A549 treated with CORT108297 at 1 μM for 4 hours (cell line): Measurements from ENCODE around the gene RAB31. TPM values are rescaled to one million over a fixed set of nuclear protein-coding genes. Genes with fewer than 3 reads are reported as not detected.

Source experiments
- total RNA-seq: library from RNA; stranded (reverse); fragments of 200-300 nt; extraction: Qiagen RNA extraction; gene quantifications from 5 replicates; pipeline ENCODE4 v1.2.3, GENCODE V29; 2022

RAB31 gene
- total RNA-seq, result 23.0 to 30.6 TPM (median 27.1 TPM) in 5 replicates

GRCh38 chr18:9708057-9708433 lies at the start of gene RAB31:
Gene RAB31 (plus strand): TSS chr18:9708301. CDS start chr18:9708406, 105 bp downstream.

GRCh38 chr18:9885170-9886004 lies 177.3 kb downstream of the RAB31 start, which contains the start of gene TXNDC2:
Gene TXNDC2 (plus strand): TSS chr18:9885973. CDS start chr18:9886681, 708 bp downstream.

Other genes with a start within 250 kb of the RAB31 start
- gene RALBP1, start 232.8 kb upstream of the RAB31 start, total RNA-seq, result 23.9 to 30.6 TPM (median 28.1 TPM) in 5 replicates
- 39.7 to 42.5 TPM (median 40.0 TPM) in 5 replicates for gene PPP4R1, start 93.7 kb upstream of the RAB31 start, total RNA-seq
- gene TXNDC2, start 177.7 kb downstream of the RAB31 start, total RNA-seq, result 0.07 to 0.32 TPM (median 0.10 TPM) in 5 replicates
- 164 to 206 TPM (median 177 TPM) in 5 replicates for gene VAPA, start 205.7 kb downstream of the RAB31 start, total RNA-seq